SK-N-SH (cell line): ENCODE data around the gene NOL4L. TPM values are rescaled to one million over a fixed set of nuclear protein-coding genes. Genes with fewer than 3 reads are reported as not detected.

ENCODE experiments used
- CTCF ChIA-PET: fragments of 300-600, 350-600 bp; formaldehyde crosslinking; extraction: SDS; loops from one replicate; lab custom pipeline; 2021; lab: Yijun Ruan, JAX
- POLR2A ChIA-PET: fragments of 350-600 bp; sonication (Branson Sonifier 250); formaldehyde crosslinking; extraction: SDS; loops from one replicate; lab custom pipeline; 2020; ENCODE audit warnings: antibody characterized with exemption, inconsistent platforms; lab: Yijun Ruan, JAX
- DNase-seq: peaks from one replicate; pipeline ENCODE4 v3.0.0; 2012
- H2AFZ ChIP-seq: fragments of 200-600 bp; sonication (generic); 2 replicates; pipeline ENCODE4 v1.8.1; 2016; ENCODE audit warnings: antibody characterized with exemption, mild to moderate bottlenecking, low read depth
- H3F3A ChIP-seq: fragments of 200-600 bp; sonication (generic); replicated peaks from 2 replicates; pipeline ENCODE3; 2016; ENCODE audit warnings: antibody characterized with exemption, mild to moderate bottlenecking; ENCODE audit not compliant: insufficient read depth
- H3K27ac ChIP-seq, 2 experiments: fragments of 200-500 bp in 1 of 2; fragments of 200-600 bp in 1 of 2; sonication (Bioruptor generic) in 1 of 2; sonication (generic), shearing (Covaris generic) in 1 of 2; 2 replicates each; pipeline versions ENCODE4 v1.5.1 to v1.6.1; 2014 to 2016; ENCODE audit warnings: low read depth in 2 of 2, inconsistent platforms in 1 of 2, low read length in 1 of 2, mild to moderate bottlenecking in 1 of 2, mixed read lengths in 1 of 2
- H3K27me3 ChIP-seq: fragments of 200-600 bp; sonication (generic), shearing (Covaris generic); 2 replicates; pipeline ENCODE4 v1.6.1; 2016; ENCODE audit warnings: mixed run types; ENCODE audit not compliant: insufficient read depth
- H3K36me3 ChIP-seq, 2 experiments: fragments of 200-500 bp in 1 of 2; fragments of 200-600 bp in 1 of 2; sonication (Bioruptor generic) in 1 of 2; sonication (generic) in 1 of 2; replicated peaks in 1 of 2; 2 replicates each; pipeline versions ENCODE3 to v1.5.1; 2014 to 2016; ENCODE audit warnings: low read length in 1 of 2, mild to moderate bottlenecking in 1 of 2; ENCODE audit not compliant: insufficient read depth in 2 of 2, control insufficient read depth in 1 of 2
- H3K4me1 ChIP-seq, 2 experiments: fragments of 200-500 bp in 1 of 2; fragments of 200-600 bp in 1 of 2; sonication (Bioruptor generic) in 1 of 2; sonication (generic), shearing (Covaris generic) in 1 of 2; 2 replicates each; pipeline versions ENCODE4 v1.5.1 to v1.6.1; 2014 to 2016; ENCODE audit warnings: low read depth in 1 of 2, low read length in 1 of 2, mixed run types in 1 of 2; ENCODE audit not compliant: insufficient read depth in 2 of 2, control insufficient read depth in 1 of 2
- H3K4me2 ChIP-seq: fragments of 200-600 bp; sonication (generic), shearing (Covaris generic); 2 replicates; pipeline ENCODE4 v1.6.1; 2017; ENCODE audit warnings: mixed run types
- H3K4me3 ChIP-seq, 2 experiments: fragments of 200-500 bp in 1 of 2; fragments of 200-600 bp in 1 of 2; sonication (Bioruptor generic) in 1 of 2; sonication (generic), shearing (Covaris generic) in 1 of 2; 2 replicates each; pipeline versions ENCODE4 v1.5.1 to v1.8.1; 2014 to 2016; ENCODE audit warnings: low read depth in 2 of 2, inconsistent platforms in 1 of 2, low read length in 1 of 2, mild to moderate bottlenecking in 1 of 2, mixed read lengths in 1 of 2, moderate library complexity in 1 of 2
- H3K79me2 ChIP-seq: fragments of 200-600 bp; sonication (generic); 2 replicates; pipeline ENCODE4 v1.8.1; 2017; ENCODE audit warnings: mild to moderate bottlenecking; ENCODE audit not compliant: insufficient read depth
- H3K9ac ChIP-seq: fragments of 200-600 bp; sonication (generic); 2 replicates; pipeline ENCODE4 v1.6.1; 2017; ENCODE audit warnings: mixed run types
- H3K9me2 ChIP-seq: fragments of 200-600 bp; sonication (generic); 2 replicates; pipeline ENCODE4 v1.6.1; 2017; ENCODE audit warnings: mixed run types
- H3K9me3 ChIP-seq: fragments of 200-600 bp; sonication (generic); 2 replicates; pipeline ENCODE4 v1.6.1; 2017; ENCODE audit warnings: mixed run types, mild to moderate bottlenecking, moderate library complexity
- H4K20me1 ChIP-seq: fragments of 200-600 bp; sonication (generic); 2 replicates; pipeline ENCODE4 v1.6.1; 2017; ENCODE audit warnings: mild to moderate bottlenecking, mixed run types; ENCODE audit not compliant: insufficient read depth
- CHD2 ChIP-seq: fragments of 150-350 bp; IDR thresholded peaks from 2 replicates; pipeline ENCODE4 v1.6.1; 2018; ENCODE audit warnings: low read length; ENCODE audit not compliant: partially characterized antibody
- GABPA ChIP-seq: IDR thresholded peaks from 2 replicates; pipeline ENCODE4 v1.4.0; 2012; ENCODE audit warnings: low read depth, mild to moderate bottlenecking
- MAX ChIP-seq: IDR thresholded peaks from 2 replicates; pipeline ENCODE4 v1.4.0; 2012; ENCODE audit warnings: low read depth
- MEF2A ChIP-seq: IDR thresholded peaks from 2 replicates; pipeline ENCODE4 v1.4.0; 2012; ENCODE audit warnings: low read depth, borderline replicate concordance
- MXI1 ChIP-seq: IDR thresholded peaks from 2 replicates; pipeline ENCODE4 v1.6.1; 2012; ENCODE audit warnings: mild to moderate bottlenecking, low read depth, low read length, improper control_type of control experiment
- PBX3 ChIP-seq: IDR thresholded peaks from 2 replicates; pipeline ENCODE4; 2012
- RAD21 ChIP-seq: IDR thresholded peaks from 2 replicates; pipeline ENCODE4 v1.6.1; 2012; ENCODE audit warnings: mild to moderate bottlenecking, low read length
- RCOR1 ChIP-seq: fragments of 150-350 bp; IDR thresholded peaks from 2 replicates; pipeline ENCODE4 v1.6.1; 2017; ENCODE audit warnings: antibody characterized with exemption, low read length
- RXRA ChIP-seq: IDR thresholded peaks from 2 replicates; pipeline ENCODE4 v1.4.0; 2012; ENCODE audit warnings: low read depth, mild to moderate bottlenecking, borderline replicate concordance
- SIN3A ChIP-seq: IDR thresholded peaks from 2 replicates; pipeline ENCODE4 v1.6.1; 2012; ENCODE audit warnings: low read depth, mild to moderate bottlenecking, low read length, moderate library complexity, borderline replicate concordance
- TCF12 ChIP-seq: IDR thresholded peaks from 2 replicates; pipeline ENCODE4 v1.4.0; 2012
- USF2 ChIP-seq: fragments of 150-350 bp; IDR thresholded peaks from 2 replicates; pipeline ENCODE4 v1.6.1; 2017; ENCODE audit warnings: antibody characterized with exemption, low read length, low read depth, borderline replicate concordance
- YY1 ChIP-seq: IDR thresholded peaks from 2 replicates; pipeline ENCODE4 v1.4.0; 2012; ENCODE audit warnings: low read depth, mild to moderate bottlenecking
- WGBS: methylation state at CpG from one replicate; pipeline ENCODE4 v1.1.6; 2017; ENCODE audit warnings: low lambda C conversion rate; 5-methylcytosine and 5-hydroxymethylcytosine counted together
- polyA plus RNA-seq, 3 experiments: library from polyadenylated mRNA; depleted of rRNA; stranded (reverse); fragments of >200 nt; gene quantifications; 2 replicates each; pipeline ENCODE4 v1.2.3, GENCODE V29; 2012
- TF ChIP-seq, protein P1 (sequence below): IDR thresholded peaks from 2 replicates; pipeline ENCODE4 v1.6.1; 2012; ENCODE audit warnings: mild to moderate bottlenecking, low read depth, low read length, moderate library complexity

NOL4L gene
- polyA plus RNA-seq, 1 of the 3 experiments (the other 2 are of a cell fraction), result 14.3 TPM

GRCh38 chr20:32458061-32458836 lies 126.9 kb downstream of the NOL4L start:
- peaks cover 5 to 61% of the 10 kb centered on the region in 2 experiments; a peak in 3 of 4 replicates for H3K4me1 ChIP-seq
- H3K27ac ChIP-seq, result peak overlapping the region; percentile 51 to 94; a peak in 3 of 4 replicates
- H3K4me2 ChIP-seq, result peak overlapping the region; percentile 94
- 75% methylated on average over 4 of the region's 10 CpGs for WGBS
- no peaks in the 10 kb centered on the region for H3K27me3 ChIP-seq
- H3K9me2 ChIP-seq, result no peaks in the 10 kb centered on the region
- H3K9me3 ChIP-seq, result no peaks in the 10 kb centered on the region
- ChIA-PET CTCF (interaction anchor here (0.6 to 6.0 kb wide), 8 partner anchors 10 to 122 kb away, joined by 3 to 41 read pairs (median 6); no protein-coding TSS in a partner anchor), POLR2A (interaction anchor here (0.6 to 2.6 kb wide), 5 partner anchors 25 to 1905 kb away, joined by 3 to 9 read pairs (median 7); partner anchors contain the start of genes ASXL1 and ITCH)
- H3K79me2 ChIP-seq, result peaks cover 57% of the 10 kb centered on the region; the same call in 1 of the 2 replicates
- TF ChIP-seq RAD21, result peak; percentile 3; the same call in 1 of the 2 replicates
- TF ChIP-seq SIN3A, result no peak
- TF ChIP-seq, protein P1, sequence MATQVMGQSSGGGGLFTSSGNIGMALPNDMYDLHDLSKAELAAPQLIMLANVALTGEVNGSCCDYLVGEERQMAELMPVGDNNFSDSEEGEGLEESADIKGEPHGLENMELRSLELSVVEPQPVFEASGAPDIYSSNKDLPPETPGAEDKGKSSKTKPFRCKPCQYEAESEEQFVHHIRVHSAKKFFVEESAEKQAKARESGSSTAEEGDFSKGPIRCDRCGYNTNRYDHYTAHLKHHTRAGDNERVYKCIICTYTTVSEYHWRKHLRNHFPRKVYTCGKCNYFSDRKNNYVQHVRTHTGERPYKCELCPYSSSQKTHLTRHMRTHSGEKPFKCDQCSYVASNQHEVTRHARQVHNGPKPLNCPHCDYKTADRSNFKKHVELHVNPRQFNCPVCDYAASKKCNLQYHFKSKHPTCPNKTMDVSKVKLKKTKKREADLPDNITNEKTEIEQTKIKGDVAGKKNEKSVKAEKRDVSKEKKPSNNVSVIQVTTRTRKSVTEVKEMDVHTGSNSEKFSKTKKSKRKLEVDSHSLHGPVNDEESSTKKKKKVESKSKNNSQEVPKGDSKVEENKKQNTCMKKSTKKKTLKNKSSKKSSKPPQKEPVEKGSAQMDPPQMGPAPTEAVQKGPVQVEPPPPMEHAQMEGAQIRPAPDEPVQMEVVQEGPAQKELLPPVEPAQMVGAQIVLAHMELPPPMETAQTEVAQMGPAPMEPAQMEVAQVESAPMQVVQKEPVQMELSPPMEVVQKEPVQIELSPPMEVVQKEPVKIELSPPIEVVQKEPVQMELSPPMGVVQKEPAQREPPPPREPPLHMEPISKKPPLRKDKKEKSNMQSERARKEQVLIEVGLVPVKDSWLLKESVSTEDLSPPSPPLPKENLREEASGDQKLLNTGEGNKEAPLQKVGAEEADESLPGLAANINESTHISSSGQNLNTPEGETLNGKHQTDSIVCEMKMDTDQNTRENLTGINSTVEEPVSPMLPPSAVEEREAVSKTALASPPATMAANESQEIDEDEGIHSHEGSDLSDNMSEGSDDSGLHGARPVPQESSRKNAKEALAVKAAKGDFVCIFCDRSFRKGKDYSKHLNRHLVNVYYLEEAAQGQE, result no peak
- 0 out of 2 replicates have a peak, but pooled peaks have one; percentile 18 for TF ChIP-seq RCOR1
- peak; percentile 10 for TF ChIP-seq CHD2
- peaks cover 28% of the 10 kb centered on the region for H4K20me1 ChIP-seq
- no peak overlapping the region for H2AFZ ChIP-seq
- H3K4me3 ChIP-seq, result peak overlapping the region; percentile 51 to 62
- peaks cover 3 to 27% of the 10 kb centered on the region in 2 experiments for H3K36me3 ChIP-seq
- H3F3A ChIP-seq, result peaks cover 8% of the 10 kb centered on the region
- DNase-seq, result peak; percentile 78
- H3K9ac ChIP-seq, result no peak overlapping the region

GRCh38 chr20:32457479-32457986 lies 127.6 kb downstream of the NOL4L start:
- CTCF ChIA-PET, result interaction anchor here (0.6 to 6.0 kb wide), 11 partner anchors 11 to 124 kb away, joined by 3 to 41 read pairs (median 5); no protein-coding TSS in a partner anchor
- peak overlapping the region; percentile 51 to 62 for H3K4me3 ChIP-seq
- H3K9ac ChIP-seq, result no peak overlapping the region
- no peaks in the 10 kb centered on the region for H3K27me3 ChIP-seq
- H3K36me3 ChIP-seq, result peaks cover 3 to 35% of the 10 kb centered on the region in 2 experiments
- peaks cover 5 to 64% of the 10 kb centered on the region in 2 experiments; a peak in 3 of 4 replicates for H3K4me1 ChIP-seq
- H2AFZ ChIP-seq, result 0 out of 2 replicates have a peak overlapping the region, but pooled peaks have one; percentile 46
- DNase-seq, result peak; percentile 99
- peak overlapping the region; percentile 51 to 94; a peak in 3 of 4 replicates for H3K27ac ChIP-seq
- peaks cover 25% of the 10 kb centered on the region for H4K20me1 ChIP-seq
- no peaks in the 10 kb centered on the region for H3K9me3 ChIP-seq
- H3K79me2 ChIP-seq, result peaks cover 57% of the 10 kb centered on the region; the same call in 1 of the 2 replicates
- POLR2A ChIA-PET, result interaction anchor here (0.6 to 2.6 kb wide), 5 partner anchors 13 to 99 kb away, joined by 3 to 9 read pairs (median 7); partner anchors contain the start of gene ASXL1
- no peaks in the 10 kb centered on the region for H3K9me2 ChIP-seq
- no CpG with 5 or more reads among the region's 29 CpGs for WGBS
- peaks cover 8% of the 10 kb centered on the region for H3F3A ChIP-seq
- peak overlapping the region; percentile 94 for H3K4me2 ChIP-seq
- peak; percentile 43; the same call in 1 of the 2 replicates for TF ChIP-seq MAX
- TF ChIP-seq MXI1, result no peak; the same call in 1 of the 2 replicates
- TF ChIP-seq MEF2A, result no peak
- TF ChIP-seq PBX3, result peak; percentile 94
- no peak for TF ChIP-seq TCF12
- TF ChIP-seq, protein P1, result no peak
- no peak for TF ChIP-seq YY1
- no peak for TF ChIP-seq USF2
- TF ChIP-seq GABPA, result no peak
- no peak for TF ChIP-seq RXRA
